DMS153 (cell line): ENCODE measurements around the gene PRELID2.

Experiments
- DNase-seq: peaks from one replicate; lab custom pipeline; 2025; lab: John Stamatoyannopoulos, UW

PRELID2 gene

GRCh38 chr5:145796318-145796717 is 38.8 kb downstream of the PRELID2 start:
- DNase-seq: no peak

GRCh38 chr5:145793574-145793973 is 41.6 kb downstream of the PRELID2 start:
- no peak for DNase-seq

- DNase-seq: no peak
These were observed 42.3 kb downstream of the PRELID2 start for GRCh38 chr5:145792840-145793239.

- DNase-seq: no peak
These were observed 43.3 kb downstream of the PRELID2 start for GRCh38 chr5:145791866-145792265.

GRCh38 chr5:145787996-145788395 is 47.1 kb downstream of the PRELID2 start:
- DNase-seq: no peak

GRCh38 chr5:145787507-145787906 is 47.6 kb downstream of the PRELID2 start:
- DNase-seq: no peak

- no peak for DNase-seq
These were observed 48.1 kb downstream of the PRELID2 start for GRCh38 chr5:145787001-145787400.

- no peak for DNase-seq
These were observed 54.2 kb downstream of the PRELID2 start for GRCh38 chr5:145780982-145781381.

- no peak for DNase-seq
These were observed 56.8 kb downstream of the PRELID2 start for GRCh38 chr5:145778144-145778900.

GRCh38 chr5:145777445-145778063 is 57.6 kb downstream of the PRELID2 start:
- no peak for DNase-seq

- no peak for DNase-seq
These were observed 58.3 kb downstream of the PRELID2 start for GRCh38 chr5:145776886-145777285.

GRCh38 chr5:145775893-145776444 is 59.2 kb downstream of the PRELID2 start:
- no peak for DNase-seq

- no peak for DNase-seq
These were observed 59.7 kb downstream of the PRELID2 start for GRCh38 chr5:145775411-145775810.

GRCh38 chr5:145774442-145774841 is 60.7 kb downstream of the PRELID2 start:
- no peak for DNase-seq

GRCh38 chr5:145772466-145772865 is 62.7 kb downstream of the PRELID2 start:
- DNase-seq: no peak

- DNase-seq: peak; percentile 6
These were observed 66.3 kb downstream of the PRELID2 start for GRCh38 chr5:145768863-145769262.

- DNase-seq: no peak
These were observed 70.8 kb downstream of the PRELID2 start for GRCh38 chr5:145764325-145764724.

- no peak for DNase-seq
These were observed 72.3 kb downstream of the PRELID2 start for GRCh38 chr5:145762833-145763232.

GRCh38 chr5:145761254-145761653 is 73.9 kb downstream of the PRELID2 start:
- no peak for DNase-seq

- no peak for DNase-seq
These were observed 74.5 kb downstream of the PRELID2 start for GRCh38 chr5:145760660-145761059.

GRCh38 chr5:145752947-145753346 is 82.2 kb downstream of the PRELID2 start:
- DNase-seq: no peak

GRCh38 chr5:145752534-145752933 is 82.6 kb downstream of the PRELID2 start:
- no peak for DNase-seq

- no peak for DNase-seq
These were observed 84.9 kb downstream of the PRELID2 start for GRCh38 chr5:145750199-145750598.
